OCI-LY3 (cell line): ENCODE measurements around the gene SWSAP1.

Experiments
- CTCF ChIP-seq: fragments of 200-600, 300-600 bp; sonication (generic); IDR thresholded peaks from 2 replicates; pipeline ENCODE4 v1.5.1; 2014; ENCODE audit warnings: antibody characterized with exemption, low read length, low read depth
- EZH2phosphoT487 ChIP-seq: fragments of 200-600 bp; shearing (Covaris generic); IDR thresholded peaks from 2 replicates; pipeline ENCODE4 v1.6.1; 2018; ENCODE audit warnings: antibody characterized with exemption, mixed run types, low read depth

GRCh38 chr19:11356676-11357550 is 17.6 kb upstream of the SWSAP1 start:
- TF ChIP-seq CTCF (no peak), EZH2phosphoT487 (no peak)
